Hippocampal formation (tissue), 2 donors: ENCODE results near the gene NKAPL.

Experiments
- DNase-seq, 2 donors: peaks; one replicate each; lab custom pipeline; 2025; lab: John Stamatoyannopoulos, UW

Gene NKAPL

GRCh38 chr6:28245206-28245941, 13.7 kb upstream of the NKAPL start:
- DNase-seq = no peak

- DNase-seq = no peak
These were observed 10.2 kb upstream of the NKAPL start for GRCh38 chr6:28248916-28249315.

- DNase-seq = no peak
These were observed 8.3 kb upstream of the NKAPL start for GRCh38 chr6:28250747-28251146.

DNA sequence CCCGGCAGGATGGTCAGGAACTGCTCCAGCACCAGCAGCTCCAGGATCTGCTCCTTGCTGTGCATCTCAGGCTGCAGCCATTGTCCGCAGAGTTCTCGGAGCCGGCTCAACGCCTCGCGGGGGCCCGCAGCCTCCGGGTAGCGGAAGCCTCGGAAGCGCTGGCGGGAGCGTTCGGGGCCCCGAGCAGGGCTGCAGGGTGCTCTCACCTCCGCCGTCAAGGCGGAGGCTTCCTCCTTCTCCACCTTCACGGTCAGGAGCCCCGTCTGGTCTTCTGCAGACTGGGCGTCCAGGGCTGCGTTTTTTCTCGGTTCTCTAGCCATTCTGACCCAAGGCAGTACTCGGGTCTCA, 7.5 kb upstream of the NKAPL start:
- no peak for DNase-seq

DNA sequence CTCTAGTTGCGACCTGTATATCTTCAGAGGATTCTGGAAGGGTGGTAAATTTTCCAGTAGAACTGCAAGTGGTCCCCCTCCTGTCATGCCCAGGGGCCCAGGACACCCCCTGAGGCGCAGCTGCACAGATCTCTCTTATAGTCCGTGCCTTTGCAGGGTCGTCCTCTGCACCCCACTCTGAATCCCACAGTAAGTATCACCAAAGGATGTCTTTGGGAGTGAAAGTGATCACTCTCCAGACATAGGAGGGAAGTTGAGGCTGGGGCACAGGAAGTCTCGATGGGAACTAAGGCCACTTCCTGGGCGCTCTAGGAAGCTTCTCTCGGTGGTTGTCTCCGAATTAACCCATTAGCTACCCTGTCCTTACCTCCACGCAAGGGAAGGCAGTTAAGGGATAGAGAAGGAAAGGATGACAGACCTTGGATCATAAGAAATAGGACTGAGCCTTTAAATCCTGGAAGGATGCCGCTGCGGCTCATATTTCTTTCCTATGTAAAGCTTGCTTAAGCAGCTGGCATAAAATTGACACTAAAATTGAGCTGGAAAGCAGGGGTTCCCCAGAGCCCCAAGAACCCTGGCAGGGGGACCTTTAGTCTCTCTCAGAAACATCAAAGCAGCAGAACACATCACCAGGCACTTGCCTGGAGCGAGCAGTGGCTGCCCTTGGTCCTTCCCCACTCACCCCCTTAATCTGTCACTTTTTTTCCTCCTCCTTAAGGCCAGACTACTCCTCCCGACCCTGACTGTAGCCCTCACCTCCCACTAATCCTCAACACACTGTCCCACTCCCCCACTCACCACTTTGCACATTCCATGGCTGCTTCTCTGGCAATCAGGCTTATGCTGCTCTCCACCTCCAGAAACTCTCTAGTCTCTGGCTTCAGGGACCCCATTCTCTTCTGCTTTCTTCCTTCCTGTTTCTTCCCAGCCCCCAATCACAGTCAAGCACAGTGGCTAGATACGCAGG, 6.8 kb upstream of the NKAPL start, which contains the start of gene ZKSCAN4:
Gene ZKSCAN4, minus strand, starts transcription at position 261 of the 967 bp plus-strand sequence. CDS start 289 bp downstream, outside the sequence.
- peak; percentile 66 to 83 for DNase-seq

- no peak for DNase-seq
These were observed 5.0 kb upstream of the NKAPL start for GRCh38 chr6:28254121-28254519.

DNA sequence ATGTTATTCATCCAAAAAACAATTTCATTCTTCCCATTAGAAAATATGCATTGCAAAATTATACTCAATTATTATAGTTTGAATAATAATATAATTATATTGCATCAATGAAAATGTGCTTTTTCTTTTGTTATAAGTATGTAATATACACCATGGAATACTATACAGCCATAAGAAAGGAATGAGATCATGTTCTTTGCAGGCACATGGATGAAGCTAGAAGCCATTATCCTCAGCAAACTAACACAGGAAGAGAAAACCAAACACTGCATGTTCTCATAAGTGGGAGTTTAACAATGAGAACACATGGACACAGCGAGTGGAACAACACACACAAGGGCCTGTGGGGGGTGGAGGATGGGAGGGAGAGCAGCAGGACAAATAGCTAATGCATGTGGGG, 2.1 kb upstream of the NKAPL start:
- DNase-seq = no peak

DNA sequence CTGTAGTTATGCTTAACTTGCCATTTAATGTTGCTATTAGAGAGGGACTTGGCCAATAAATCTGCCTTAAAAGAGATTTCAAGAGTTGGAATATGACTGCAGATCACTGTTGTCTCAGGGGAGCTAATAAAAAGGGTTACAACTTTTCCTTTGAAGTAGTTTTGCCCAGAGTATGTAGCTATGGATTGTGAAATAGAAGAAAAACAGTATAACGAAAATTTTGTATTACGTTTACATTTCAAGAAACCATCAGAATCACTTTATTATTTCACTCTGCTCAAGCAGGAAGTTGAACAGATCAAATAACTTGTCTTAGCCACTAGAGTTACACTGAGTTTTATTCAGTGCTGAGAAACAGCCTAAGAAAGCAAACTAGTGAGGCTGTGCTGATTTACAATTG, 4.8 kb downstream of the NKAPL start:
- no peak for DNase-seq

GRCh38 chr6:28264834-28265401, 5.8 kb downstream of the NKAPL start:
- no peak for DNase-seq

DNA sequence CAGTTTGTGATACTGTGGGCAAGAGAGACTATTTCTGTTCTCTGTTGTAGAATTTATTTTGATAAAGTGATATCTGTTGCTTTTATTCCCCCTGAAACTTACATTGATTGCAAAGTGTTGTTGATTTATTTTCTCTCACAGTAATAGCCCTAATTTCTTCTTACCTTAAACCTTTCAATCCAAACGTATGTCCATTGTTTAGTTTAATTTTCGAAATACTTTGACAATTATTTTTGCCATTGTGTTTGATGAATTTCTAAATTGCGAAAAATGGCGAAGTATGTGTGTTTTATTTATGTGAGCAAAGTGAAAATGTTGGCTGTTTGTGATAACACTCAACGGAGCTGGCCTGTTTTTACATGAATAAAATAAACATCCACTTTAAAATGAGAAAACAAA, 7.5 kb downstream of the NKAPL start:
- DNase-seq = no peak

GRCh38 chr6:28266962-28267694, 8.0 kb downstream of the NKAPL start, which contains the start of gene ZSCAN26:
Gene ZSCAN26 (plus strand): TSS chr6:28267143. CDS start chr6:28271920, 4,777 bp downstream.
- DNase-seq = peak; percentile 75 to 91

DNA sequence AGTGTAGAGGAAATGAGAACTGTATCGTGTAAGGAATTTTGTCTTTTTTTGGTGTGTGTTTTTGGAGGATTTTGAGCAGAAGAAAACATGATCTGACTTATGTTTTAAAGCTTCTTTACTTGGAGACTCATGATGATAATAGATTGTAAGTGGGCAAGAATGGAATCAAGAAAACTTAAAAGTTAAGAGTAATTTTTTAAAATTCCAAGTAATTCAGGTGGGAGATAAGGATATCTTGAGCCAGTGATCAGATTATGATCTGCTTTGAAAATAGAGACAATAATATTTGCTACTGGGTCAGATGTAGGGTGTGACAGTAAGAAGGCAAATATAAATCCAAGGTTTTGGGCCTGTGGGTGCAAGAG, 8.6 kb downstream of the NKAPL start:
- no peak for DNase-seq

- DNase-seq = no peak
These were observed 10.4 kb downstream of the NKAPL start for GRCh38 chr6:28269492-28269891.

GRCh38 chr6:28274888-28275287, 15.8 kb downstream of the NKAPL start:
- DNase-seq = no peak

GRCh38 chr6:28277746-28278145, 18.6 kb downstream of the NKAPL start:
- DNase-seq = no peak

DNA sequence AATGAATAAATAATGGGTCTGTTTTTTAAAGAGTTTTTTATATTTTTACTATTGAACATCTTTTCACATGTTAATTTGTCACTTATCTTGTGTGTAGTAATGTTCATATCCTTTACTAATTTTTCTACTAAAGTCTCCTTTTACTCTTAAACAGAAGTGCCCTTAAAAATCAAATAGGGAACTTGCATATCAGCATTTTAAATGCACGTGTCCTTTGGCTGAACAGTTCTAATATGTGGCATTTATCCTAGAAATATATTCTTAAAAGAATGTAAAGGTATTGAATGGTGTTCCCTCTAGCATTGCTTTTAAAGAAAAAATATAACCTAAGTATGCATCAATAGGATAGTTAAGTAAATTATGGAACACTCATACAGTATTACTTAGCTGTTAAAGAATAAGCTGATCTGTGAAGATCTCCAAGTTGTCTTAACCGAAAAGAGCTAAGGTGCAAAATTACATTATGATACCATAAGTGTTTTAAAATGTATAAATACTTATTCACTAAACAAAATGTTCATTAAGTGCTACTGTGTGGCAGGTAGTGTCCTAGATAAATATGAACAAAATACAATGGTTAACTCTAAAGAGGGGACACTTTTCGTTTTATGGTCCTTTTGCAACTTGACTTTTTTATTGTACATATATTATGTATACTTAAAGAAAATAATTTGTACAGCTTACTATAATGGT, 21.6 kb downstream of the NKAPL start:
- DNase-seq = no peak

GRCh38 chr6:28281288-28282064, 22.4 kb downstream of the NKAPL start, which contains the start of gene PGBD1:
Gene PGBD1 (plus strand): TSS chr6:28281572. CDS start chr6:28283814, 2,242 bp downstream.
- DNase-seq = peak; percentile 28 to 38

GRCh38 chr6:28282926-28283325, 23.8 kb downstream of the NKAPL start:
- DNase-seq = no peak

DNA sequence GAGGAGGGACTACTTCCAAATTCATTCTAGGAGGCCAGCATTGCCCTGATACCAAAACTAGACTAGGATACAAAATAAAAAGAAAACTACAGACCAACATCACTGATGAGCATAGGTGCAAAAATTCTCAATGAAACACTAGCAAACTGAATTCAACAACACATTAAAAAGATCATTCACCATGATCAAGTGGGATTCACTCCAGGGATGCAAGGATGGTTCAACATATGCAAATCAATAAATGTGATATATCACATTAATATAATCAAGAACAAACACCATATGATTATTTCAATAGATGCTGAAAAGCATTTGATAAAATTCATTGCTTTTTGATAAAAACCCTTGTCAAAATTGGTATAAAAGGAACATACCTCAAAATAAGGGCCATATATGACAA, 32.5 kb downstream of the NKAPL start:
- no peak for DNase-seq

GRCh38 chr6:28295326-28295725, 36.2 kb downstream of the NKAPL start:
- DNase-seq = no peak
